Lower leg skin (tissue), 3 donors: ENCODE results near the gene EYS.

Experiments used
- CTCF ChIP-seq, 3 donors: fragments of 450-650 bp; IDR thresholded peaks; one replicate each; pipeline ENCODE4 v1.5.1; 2016; ENCODE audit warnings: antibody characterized with exemption in 3 of 3, mild to moderate bottlenecking in 3 of 3, moderate library complexity in 2 of 3
- POLR2A ChIP-seq, 2 donors: fragments of 450-650 bp; IDR thresholded peaks; one replicate each; pipeline ENCODE4 v1.6.1; 2016 to 2017; ENCODE audit warnings: antibody characterized with exemption in 2 of 2, mild to moderate bottlenecking in 1 of 2, moderate library complexity in 1 of 2

GRCh38 chr6:64553249-64553786 lies 1153.7 kb downstream of the EYS start:
- TF ChIP-seq CTCF (IDR thresholded peaks at IDR 0.05), result no peak
- no peak for TF ChIP-seq POLR2A (IDR thresholded peaks at IDR 0.05)
